Naive thymus-derived CD4-positive, alpha-beta T cell (primary cell): Measurements from ENCODE around the gene TREM2. TPM values are rescaled to one million over a fixed set of nuclear protein-coding genes. Genes with fewer than 3 reads are reported as not detected.
A peak's percentile ranks its signal among the peaks of the same experiment; 100 is the strongest.

Experiments used
- ATAC-seq: fragments of 150-1000 bp; cut with Tn5 transposase; 2 replicates; pipeline ENCODE4 v1.10.0; 2021; ENCODE audit warnings: mild to moderate bottlenecking, moderate library complexity
- CTCF ChIA-PET: fragments of 350-600 bp; sonication (Branson Sonifier 250); formaldehyde crosslinking; loops from one replicate; lab custom pipeline; 2021; ENCODE audit warnings: antibody characterized with exemption; lab: Charles Lee
- POLR2A ChIA-PET: fragments of 350-600 bp; sonication (Branson Sonifier 250); formaldehyde crosslinking; loops from one replicate; lab custom pipeline; 2021; ENCODE audit warnings: antibody characterized with exemption, inconsistent platforms; lab: Charles Lee
- DNase-seq, 9 donors: peaks; one replicate each; pipeline versions ENCODE4 v3.0.0 to v3.0.0-alpha.2; 2020 to 2022; ENCODE audit warnings: mixed read lengths in 1 of 9
- H3K27ac ChIP-seq: one replicate; pipeline ENCODE4 v1.7.0; 2013; ENCODE audit warnings: mild to moderate bottlenecking, low read depth, low read length, moderate library complexity
- H3K27me3 ChIP-seq, 2 donors: one replicate each; pipeline ENCODE4 v1.7.0; 2013; ENCODE audit warnings: low read length in 2 of 2, mild to moderate bottlenecking in 2 of 2, moderate library complexity in 2 of 2; ENCODE audit not compliant: control insufficient read depth in 2 of 2, insufficient read depth in 2 of 2
- H3K36me3 ChIP-seq, 3 experiments: 1 replicate in 2 of 3; 2 replicates in 1 of 3; pipeline ENCODE4 v1.7.0; 2013; ENCODE audit warnings: low read length in 3 of 3, mild to moderate bottlenecking in 3 of 3, moderate library complexity in 1 of 3; ENCODE audit not compliant: insufficient read depth in 3 of 3, control insufficient read depth in 2 of 3
- H3K4me1 ChIP-seq, 2 donors: one replicate each; pipeline ENCODE4 v1.7.0; 2013; ENCODE audit warnings: low read length in 2 of 2, mild to moderate bottlenecking in 2 of 2, moderate library complexity in 1 of 2; ENCODE audit not compliant: control insufficient read depth in 2 of 2, insufficient read depth in 2 of 2
- H3K4me3 ChIP-seq: 2 replicates; pipeline ENCODE4 v1.7.0; 2013; ENCODE audit warnings: mild to moderate bottlenecking, low read length
- H3K9me3 ChIP-seq, 3 experiments: 1 replicate in 2 of 3; 2 replicates in 1 of 3; pipeline ENCODE4 v1.7.0; 2013; ENCODE audit warnings: low read length in 3 of 3; ENCODE audit not compliant: control insufficient read depth in 2 of 3
- H3K27ac Mint-ChIP-seq, 9 donors: one replicate each; pipeline ENCODE4 v1.8.0; 2020 to 2022; ENCODE audit warnings: mixed read lengths in 9 of 9, mild to moderate bottlenecking in 8 of 9, moderate library complexity in 5 of 9, inconsistent platforms in 2 of 9
- H3K27me3 Mint-ChIP-seq, 5 donors: one replicate each; pipeline ENCODE4 v1.8.0; 2021 to 2022; ENCODE audit warnings: mixed read lengths in 5 of 5, mild to moderate bottlenecking in 1 of 5
- H3K36me3 Mint-ChIP-seq, 5 donors: one replicate each; pipeline ENCODE4 v1.8.0; 2020 to 2022; ENCODE audit warnings: mixed read lengths in 5 of 5, mild to moderate bottlenecking in 3 of 5, inconsistent platforms in 1 of 5
- H3K4me1 Mint-ChIP-seq, 7 donors: one replicate each; pipeline ENCODE4 v1.8.0; 2020 to 2022; ENCODE audit warnings: mixed read lengths in 7 of 7, mild to moderate bottlenecking in 3 of 7, inconsistent platforms in 1 of 7
- H3K4me3 Mint-ChIP-seq, 10 donors: one replicate each; pipeline ENCODE4 v1.8.0; 2020 to 2022; ENCODE audit warnings: mild to moderate bottlenecking in 10 of 10, mixed read lengths in 10 of 10, moderate library complexity in 6 of 10, inconsistent platforms in 2 of 10
- H3K9me3 Mint-ChIP-seq, 11 donors: one replicate each; pipeline ENCODE4 v1.8.0; 2020 to 2022; ENCODE audit warnings: mixed read lengths in 11 of 11, mild to moderate bottlenecking in 4 of 11, inconsistent platforms in 1 of 11, moderate library complexity in 1 of 11
- intact Hi-C, 2 donors: fragments of 100-400 bp; cut with micrococcal nuclease; formaldehyde crosslinking; loops; one replicate each; pipeline ENCODE4 v1.15.1; 2023
- polyA plus RNA-seq, 2 donors: library from polyadenylated mRNA; unstranded; fragments of 300-500 nt; fragmentation: Illumina TruSeq; gene quantifications; one replicate each; pipeline ENCODE4 v1.2.3, GENCODE V29; 2021
- total RNA-seq, 6 experiments: library from RNA in 5 of 6; stranded (reverse) in 5 of 6; gene quantifications; 1 replicate in 5 of 6; 2 replicates in 1 of 6; pipeline ENCODE4 v1.2.3 and lab custom pipeline; 2021 to 2026

Gene TREM2
- total and polyA plus RNA-seq, 7 experiments from 2014 or later: 3.1 to 3.2 TPM; not detected in 5

- Mint-ChIP-seq H3K27me3 (no peaks in the 10 kb centered on the region), H3K4me1 (peaks cover 26 to 47% (median 38%) of the 10 kb centered on the region in 7 donors), H3K36me3 (peaks cover 3 to 33% (median 13%) of the 10 kb centered on the region in 5 donors), H3K9me3 (peaks cover 0 to 12% (median 6%) of the 10 kb centered on the region in 11 donors), H3K27ac (peak overlapping the region in 1 of 9 donors; percentile 31), H3K4me3 (no peak overlapping the region)
- Histone ChIP-seq H3K9me3 (peaks cover 0 to 9% (median 0%) of the 10 kb centered on the region in 3 experiments), H3K27ac (no peak overlapping the region), H3K27me3 (no peaks in the 10 kb centered on the region), H3K36me3 (peaks cover 0 to 4% (median 0%) of the 10 kb centered on the region in 3 experiments), H3K4me3 (no peak overlapping the region), H3K4me1 (peaks cover 0 to 17% of the 10 kb centered on the region in 2 donors)
- intact Hi-C loops: no loop called here
- CTCF ChIA-PET: interaction anchor here (0.6 to 1.1 kb wide), 3 partner anchors 9 to 119 kb away, joined by 3 read pairs; no protein-coding TSS in a partner anchor
- ATAC-seq (no peak), DNase-seq (no peak)
- POLR2A ChIA-PET: interaction anchor here (0.6 kb wide), 1 partner anchor 9 kb away, joined by 3 read pairs; no protein-coding TSS in a partner anchor
These were observed 25.3 kb upstream of the TREM2 start for GRCh38 chr6:41187924-41188886.

GRCh38 chr6:41186031-41186562 lies 23.2 kb upstream of the TREM2 start:
- Histone ChIP-seq H3K27me3 (no peaks in the 10 kb centered on the region), H3K27ac (no peak overlapping the region), H3K4me1 (peaks cover 0 to 22% of the 10 kb centered on the region in 2 donors), H3K36me3 (no peaks in the 10 kb centered on the region), H3K4me3 (no peak overlapping the region), H3K9me3 (peaks cover 0 to 9% (median 0%) of the 10 kb centered on the region in 3 experiments)
- H3K4me1 Mint-ChIP-seq: peaks cover 30 to 52% (median 43%) of the 10 kb centered on the region in 7 donors
- H3K9me3 Mint-ChIP-seq: peaks cover 0 to 12% (median 6%) of the 10 kb centered on the region in 11 donors
- no peaks in the 10 kb centered on the region for H3K27me3 Mint-ChIP-seq
- H3K36me3 Mint-ChIP-seq: peaks cover 3 to 21% (median 10%) of the 10 kb centered on the region in 5 donors
- intact Hi-C loops: no loop called here
- POLR2A ChIA-PET: interaction anchor here (0.6 kb wide), 1 partner anchor 74 kb away, joined by 3 read pairs; no protein-coding TSS in a partner anchor
- peak overlapping the region in 4 of 9 donors; percentile 36 to 74 (median 58) for H3K27ac Mint-ChIP-seq
- DNase-seq (no peak), ATAC-seq (no peak)
- H3K4me3 Mint-ChIP-seq: no peak overlapping the region
- CTCF ChIA-PET: no interaction called here

- DNase-seq (no peak), ATAC-seq (no peak)
- intact Hi-C loops: loop anchor here (5.0 kb wide), 3 partner anchors 92 to 1837 kb away; no protein-coding TSS in a partner anchor
- ChIA-PET CTCF (no interaction called here), POLR2A (no interaction called here)
- Mint-ChIP-seq H3K4me3 (peak overlapping the region in 1 of 10 donors; percentile 8), H3K27me3 (no peaks in the 10 kb centered on the region), H3K9me3 (peaks cover 0 to 6% (median 3%) of the 10 kb centered on the region in 11 donors), H3K4me1 (peaks cover 30 to 54% (median 43%) of the 10 kb centered on the region in 7 donors), H3K36me3 (peaks cover 3 to 9% (median 4%) of the 10 kb centered on the region in 5 donors), H3K27ac (peak overlapping the region in 3 of 9 donors; percentile 41 to 51 (median 48))
- no peaks in the 10 kb centered on the region for H3K27me3 ChIP-seq
- H3K9me3 ChIP-seq: peaks cover 0 to 4% (median 0%) of the 10 kb centered on the region in 3 experiments
- no peak overlapping the region for H3K27ac ChIP-seq
- peaks cover 0 to 22% of the 10 kb centered on the region in 2 donors for H3K4me1 ChIP-seq
- H3K4me3 ChIP-seq: no peak overlapping the region
- no peaks in the 10 kb centered on the region for H3K36me3 ChIP-seq
These were observed 21.8 kb upstream of the TREM2 start for GRCh38 chr6:41184761-41185160.

- H3K36me3 Mint-ChIP-seq: peaks cover 0 to 6% (median 0%) of the 10 kb centered on the region in 5 donors
- Histone ChIP-seq H3K4me1 (peaks cover 0 to 17% of the 10 kb centered on the region in 2 donors), H3K36me3 (no peaks in the 10 kb centered on the region), H3K27me3 (no peaks in the 10 kb centered on the region), H3K4me3 (no peak overlapping the region), H3K9me3 (no peaks in the 10 kb centered on the region), H3K27ac (no peak overlapping the region)
- H3K9me3 Mint-ChIP-seq: peaks cover 0 to under 1% (median 0%) of the 10 kb centered on the region in 11 donors
- H3K4me3 Mint-ChIP-seq: no peak overlapping the region
- ChIA-PET CTCF (interaction anchor here (0.7 to 2.2 kb wide), 17 partner anchors 9 to 143 kb away, joined by 3 to 9 read pairs (median 3); partner anchors contain the start of gene TREML2), POLR2A (interaction anchor here (1.0 to 1.5 kb wide), 3 partner anchors 7 to 110 kb away, joined by 3 to 5 read pairs (median 3); partner anchors contain the start of gene NFYA)
- intact Hi-C loops: loop anchor here (1.0 to 5.0 kb wide), 7 partner anchors 18 to 1835 kb away; partner anchors contain the start of genes NFYA (in 1 of the 2) and OARD1 (in 1 of the 2)
- H3K27me3 Mint-ChIP-seq: peaks cover 0 to 10% (median 3%) of the 10 kb centered on the region in 5 donors
- DNase-seq: peak in 8 of 9 donors; percentile 34 to 68 (median 60)
- peak; percentile 85 for ATAC-seq
- peak overlapping the region in 5 of 9 donors; percentile 0 to 68 (median 5) for H3K27ac Mint-ChIP-seq
- peaks cover 20 to 43% (median 34%) of the 10 kb centered on the region in 7 donors for H3K4me1 Mint-ChIP-seq
These were observed 19.4 kb upstream of the TREM2 start for GRCh38 chr6:41182069-41183034.

GRCh38 chr6:41181566-41181965 lies 18.6 kb upstream of the TREM2 start:
- peaks cover 0 to 16% (median 3%) of the 10 kb centered on the region in 5 donors for H3K27me3 Mint-ChIP-seq
- H3K36me3 Mint-ChIP-seq: peaks cover 0 to 6% (median 0%) of the 10 kb centered on the region in 5 donors
- peaks cover 22 to 37% (median 27%) of the 10 kb centered on the region in 7 donors for H3K4me1 Mint-ChIP-seq
- Histone ChIP-seq H3K27me3 (no peaks in the 10 kb centered on the region), H3K27ac (no peak overlapping the region), H3K4me1 (peaks cover 0 to 17% of the 10 kb centered on the region in 2 donors), H3K4me3 (no peak overlapping the region), H3K9me3 (no peaks in the 10 kb centered on the region), H3K36me3 (no peaks in the 10 kb centered on the region)
- no peak for DNase-seq
- H3K27ac Mint-ChIP-seq: peak overlapping the region in 1 of 9 donors; percentile 0
- H3K4me3 Mint-ChIP-seq: peak overlapping the region in 1 of 10 donors; percentile 66
- intact Hi-C loops: loop anchor here (5.0 kb wide), 3 partner anchors 89 to 1834 kb away; no protein-coding TSS in a partner anchor
- ChIA-PET POLR2A (interaction anchor here (1.0 to 1.5 kb wide), 3 partner anchors 8 to 109 kb away, joined by 3 to 5 read pairs (median 3); partner anchors contain the start of gene NFYA), CTCF (interaction anchor here (0.7 to 1.5 kb wide), 8 partner anchors 11 to 106 kb away, joined by 3 to 6 read pairs (median 4); no protein-coding TSS in a partner anchor)
- no peak for ATAC-seq
- H3K9me3 Mint-ChIP-seq: peaks cover 0 to 1% (median 0%) of the 10 kb centered on the region in 11 donors
